RWPE1 (cell line): Measurements from ENCODE around the gene CDKN1B.

Source experiments
- CTCF ChIA-PET: fragments of 350-600 bp; sonication (Branson Sonifier 250); formaldehyde crosslinking; extraction: SDS; loops from one replicate; lab custom pipeline; 2021; lab: Yijun Ruan, JAX
- POLR2A ChIA-PET: fragments of 400-600 bp; formaldehyde crosslinking; extraction: SDS; loops from one replicate; lab custom pipeline; 2020; ENCODE audit warnings: antibody characterized with exemption; ENCODE audit not compliant: low non-redundant PET; lab: Yijun Ruan, JAX
- DNase-seq: peaks from one replicate; pipeline ENCODE4 v3.0.0; 2012; ENCODE audit warnings: low spot score
- H3K27ac ChIP-seq: fragments of 450-650 bp; 2 replicates; pipeline ENCODE4 v1.5.1; 2017
- CTCF ChIP-seq: fragments of 450-650 bp; conservative IDR thresholded peaks from 2 replicates; pipeline ENCODE4 v1.5.1; 2017; ENCODE audit warnings: low read depth, mild to moderate bottlenecking

CDKN1B gene

DNA sequence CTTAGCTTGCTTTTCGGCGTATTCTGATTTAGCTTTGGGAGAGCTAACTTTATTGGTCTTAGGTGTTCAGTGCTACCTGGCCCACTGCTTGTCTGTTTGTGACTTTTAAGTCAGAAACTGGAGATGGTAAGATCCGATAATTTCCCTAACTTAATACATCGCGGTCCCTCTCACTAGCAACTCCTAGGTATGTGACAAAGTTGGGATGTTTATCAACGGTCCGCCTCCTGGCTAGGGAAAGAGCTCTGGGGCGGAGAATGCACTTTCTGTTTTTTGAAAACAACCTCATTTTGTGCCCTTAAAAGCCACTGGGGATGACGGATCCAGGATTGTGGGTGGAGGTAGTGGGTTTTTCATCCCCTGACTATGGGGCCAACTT lies 1.2 kb downstream of the CDKN1B start:
- TF ChIP-seq CTCF: no peak
- no peak for DNase-seq
- ChIA-PET CTCF (interaction anchor here (0.7 to 0.8 kb wide), 3 partner anchors 13 to 947 kb away, joined by 3 to 4 read pairs (median 3); no protein-coding TSS in a partner anchor), POLR2A (no interaction called here)
- peak overlapping the region; percentile 99 for H3K27ac ChIP-seq

DNA sequence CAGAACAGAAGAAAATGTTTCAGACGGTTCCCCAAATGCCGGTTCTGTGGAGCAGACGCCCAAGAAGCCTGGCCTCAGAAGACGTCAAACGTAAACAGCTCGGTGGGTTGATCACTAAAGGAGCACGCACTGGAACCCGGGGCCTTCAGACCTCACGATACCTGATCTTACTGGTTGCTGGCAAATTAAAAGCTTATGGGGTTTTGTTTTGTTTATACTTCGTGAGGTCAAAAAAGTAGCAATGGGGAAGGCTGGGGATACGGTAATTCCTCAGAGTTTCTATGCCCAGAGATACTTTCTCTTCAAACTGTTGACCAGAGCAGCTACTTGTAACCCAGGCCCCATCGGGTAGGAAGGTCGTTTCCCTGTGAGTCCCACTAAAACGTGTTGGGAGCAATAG lies 1.7 kb downstream of the CDKN1B start:
- no peak for DNase-seq

GRCh38 chr12:12719496-12719895 lies 2.3 kb downstream of the CDKN1B start:
- no peak for TF ChIP-seq CTCF
- DNase-seq: no peak
- ChIA-PET CTCF (no interaction called here), POLR2A (no interaction called here)
- no peak overlapping the region for H3K27ac ChIP-seq

More for the DNA sequence above, 1.7 kb downstream of the CDKN1B start:
- ChIA-PET CTCF (interaction anchor here (0.8 kb wide), 2 partner anchors 14 to 680 kb away, joined by 3 to 4 read pairs; no protein-coding TSS in a partner anchor), POLR2A (no interaction called here)
- TF ChIP-seq CTCF: no peak
- H3K27ac ChIP-seq: peak overlapping the region; percentile 99

GRCh38 chr12:12720052-12720451 lies 2.9 kb downstream of the CDKN1B start:
- no peak for TF ChIP-seq CTCF
- CTCF ChIA-PET: no interaction called here
- no peak for DNase-seq
- H3K27ac ChIP-seq: no peak overlapping the region
- POLR2A ChIA-PET: no interaction called here

GRCh38 chr12:12720672-12721161 lies 3.5 kb downstream of the CDKN1B start:
- no peak for DNase-seq
- TF ChIP-seq CTCF: no peak
- CTCF ChIA-PET: interaction anchor here (0.6 to 0.7 kb wide), 3 partner anchors 16 to 333 kb away, joined by 3 to 4 read pairs (median 3); no protein-coding TSS in a partner anchor
- POLR2A ChIA-PET: no interaction called here
- no peak overlapping the region for H3K27ac ChIP-seq

DNA sequence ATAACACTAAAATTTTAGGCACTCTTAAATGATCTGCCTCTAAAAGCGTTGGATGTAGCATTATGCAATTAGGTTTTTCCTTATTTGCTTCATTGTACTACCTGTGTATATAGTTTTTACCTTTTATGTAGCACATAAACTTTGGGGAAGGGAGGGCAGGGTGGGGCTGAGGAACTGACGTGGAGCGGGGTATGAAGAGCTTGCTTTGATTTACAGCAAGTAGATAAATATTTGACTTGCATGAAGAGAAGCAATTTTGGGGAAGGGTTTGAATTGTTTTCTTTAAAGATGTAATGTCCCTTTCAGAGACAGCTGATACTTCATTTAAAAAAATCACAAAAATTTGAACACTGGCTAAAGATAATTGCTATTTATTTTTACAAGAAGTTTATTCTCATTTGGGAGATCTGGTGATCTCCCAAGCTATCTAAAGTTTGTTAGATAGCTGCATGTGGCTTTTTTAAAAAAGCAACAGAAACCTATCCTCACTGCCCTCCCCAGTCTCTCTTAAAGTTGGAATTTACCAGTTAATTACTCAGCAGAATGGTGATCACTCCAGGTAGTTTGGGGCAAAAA lies 4.1 kb downstream of the CDKN1B start:
- CTCF ChIA-PET: interaction anchor here (0.6 to 0.7 kb wide), 3 partner anchors 16 to 334 kb away, joined by 3 to 4 read pairs (median 3); no protein-coding TSS in a partner anchor

More for the DNA sequence above, 4.1 kb downstream of the CDKN1B start:
- TF ChIP-seq CTCF: no peak
- POLR2A ChIA-PET: no interaction called here
- DNase-seq: no peak
- H3K27ac ChIP-seq: no peak overlapping the region
